Stimulated activated memory B cell treated with anti-CD40 and anti-IgM and Interleukin-4, amounts not matched to agents 10 μg/mL and 1 μg/mL and 100 μg/mL, for 72 hours (primary cell): ENCODE measurements around the gene PPARGC1A.

ENCODE experiments used
- ATAC-seq: fragments of 150-1000 bp; cut with Tn5 transposase; 2 replicates; pipeline ENCODE4 v1.10.0; 2021
- H3K27ac Mint-ChIP-seq: one replicate; pipeline ENCODE4 v1.8.0; 2022; ENCODE audit warnings: mild to moderate bottlenecking, mixed read lengths
- H3K27me3 Mint-ChIP-seq: one replicate; pipeline ENCODE4 v1.8.0; 2022; ENCODE audit warnings: mixed read lengths
- H3K36me3 Mint-ChIP-seq: one replicate; pipeline ENCODE4 v1.8.0; 2022; ENCODE audit warnings: mixed read lengths
- H3K4me1 Mint-ChIP-seq: one replicate; pipeline ENCODE4 v1.8.0; 2022; ENCODE audit warnings: mixed read lengths
- H3K4me3 Mint-ChIP-seq: one replicate; pipeline ENCODE4 v1.8.0; 2022; ENCODE audit warnings: mild to moderate bottlenecking, moderate library complexity, mixed read lengths
- H3K9me3 Mint-ChIP-seq: one replicate; pipeline ENCODE4 v1.8.0; 2022; ENCODE audit warnings: mixed read lengths

Gene PPARGC1A

GRCh38 chr4:23759066-23759465 is 130.8 kb downstream of the PPARGC1A start:
- no peak overlapping the region for H3K27ac Mint-ChIP-seq
- H3K36me3 Mint-ChIP-seq = no peaks in the 10 kb centered on the region
- H3K4me3 Mint-ChIP-seq = no peak overlapping the region
- H3K27me3 Mint-ChIP-seq = no peaks in the 10 kb centered on the region
- H3K4me1 Mint-ChIP-seq = no peaks in the 10 kb centered on the region
- H3K9me3 Mint-ChIP-seq = peaks cover 8% of the 10 kb centered on the region
- no peak for ATAC-seq

- H3K9me3 Mint-ChIP-seq = peaks cover 4% of the 10 kb centered on the region
- ATAC-seq = no peak
- H3K27ac Mint-ChIP-seq = no peak overlapping the region
- no peak overlapping the region for H3K4me3 Mint-ChIP-seq
- no peaks in the 10 kb centered on the region for H3K4me1 Mint-ChIP-seq
- no peaks in the 10 kb centered on the region for H3K36me3 Mint-ChIP-seq
- no peaks in the 10 kb centered on the region for H3K27me3 Mint-ChIP-seq
These were observed 135.2 kb downstream of the PPARGC1A start for GRCh38 chr4:23754688-23755087.

GRCh38 chr4:23750125-23750524 is 139.7 kb downstream of the PPARGC1A start:
- no peak overlapping the region for H3K27ac Mint-ChIP-seq
- H3K36me3 Mint-ChIP-seq = no peaks in the 10 kb centered on the region
- ATAC-seq = no peak
- peaks cover 5% of the 10 kb centered on the region for H3K9me3 Mint-ChIP-seq
- H3K27me3 Mint-ChIP-seq = no peaks in the 10 kb centered on the region
- no peaks in the 10 kb centered on the region for H3K4me1 Mint-ChIP-seq
- no peak overlapping the region for H3K4me3 Mint-ChIP-seq

GRCh38 chr4:23747281-23747735 is 142.5 kb downstream of the PPARGC1A start:
- Mint-ChIP-seq H3K27ac (no peak overlapping the region), H3K27me3 (no peaks in the 10 kb centered on the region), H3K36me3 (no peaks in the 10 kb centered on the region), H3K4me3 (no peak overlapping the region), H3K4me1 (no peaks in the 10 kb centered on the region), H3K9me3 (peaks cover 8% of the 10 kb centered on the region)
- ATAC-seq = no peak

- Mint-ChIP-seq H3K36me3 (no peaks in the 10 kb centered on the region), H3K9me3 (peaks cover 8% of the 10 kb centered on the region), H3K27me3 (no peaks in the 10 kb centered on the region), H3K4me3 (no peak overlapping the region), H3K4me1 (no peaks in the 10 kb centered on the region), H3K27ac (no peak overlapping the region)
- no peak for ATAC-seq
These were observed 143.2 kb downstream of the PPARGC1A start for GRCh38 chr4:23746672-23747071.

GRCh38 chr4:23746027-23746426 is 143.8 kb downstream of the PPARGC1A start:
- no peak for ATAC-seq
- Mint-ChIP-seq H3K36me3 (no peaks in the 10 kb centered on the region), H3K4me1 (no peaks in the 10 kb centered on the region), H3K27ac (no peak overlapping the region), H3K27me3 (no peaks in the 10 kb centered on the region), H3K4me3 (no peak overlapping the region), H3K9me3 (peaks cover 8% of the 10 kb centered on the region)

- Mint-ChIP-seq H3K27ac (no peak overlapping the region), H3K4me1 (no peaks in the 10 kb centered on the region), H3K9me3 (peaks cover 8% of the 10 kb centered on the region), H3K36me3 (no peaks in the 10 kb centered on the region), H3K27me3 (no peaks in the 10 kb centered on the region), H3K4me3 (no peak overlapping the region)
- no peak for ATAC-seq
These were observed 144.5 kb downstream of the PPARGC1A start for GRCh38 chr4:23745377-23745776.
